ENCODE measurements around the gene NLGN1. TPM values are rescaled to one million over a fixed set of nuclear protein-coding genes. Genes with fewer than 3 reads are reported as not detected.

Gene NLGN1
- total RNA-seq, 4 donors from 2014 or later, result 2.2 to 5.8 (median 3.0) TPM

DNA sequence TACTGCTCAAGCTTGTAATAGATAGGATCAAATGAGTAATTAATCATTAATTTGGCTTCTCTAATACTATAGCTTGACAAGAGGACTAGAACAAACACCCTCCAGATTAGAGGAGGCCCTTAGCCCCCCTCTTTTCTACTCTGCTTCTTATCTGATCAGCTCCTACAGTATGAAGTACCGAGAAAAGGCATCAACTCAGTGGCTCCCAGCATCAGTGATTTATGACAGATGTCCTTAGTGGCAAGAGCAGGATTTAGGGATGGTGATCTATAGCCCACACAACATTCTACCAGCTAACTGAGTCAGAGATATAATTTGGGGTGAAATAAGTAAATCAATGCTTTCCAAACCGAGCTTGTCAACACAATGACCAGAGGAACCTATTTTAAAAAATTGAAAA lies 541.1 kb downstream of the NLGN1 start:
- no peak overlapping the region for H3K4me3 ChIP-seq
- H3K36me3 ChIP-seq, result no peaks in the 10 kb centered on the region
- no peaks in the 10 kb centered on the region for H3K27me3 ChIP-seq
- H3K4me1 ChIP-seq, result no peaks in the 10 kb centered on the region
- WGBS, result 60% methylated on average over 2 of the region's 2 CpGs
- H3K9me3 ChIP-seq, result no peaks in the 10 kb centered on the region
- H3K27ac ChIP-seq, result no peak overlapping the region
- DNase-seq (ENCODE audit: low spot score in 2 of 2), result no peak
- TF ChIP-seq POLR2AphosphoS5 (IDR thresholded peaks at IDR 0.05), result no peak
- no peak for TF ChIP-seq POLR2A (IDR thresholded peaks at IDR 0.05)
- no peak for TF ChIP-seq EP300 (IDR thresholded peaks at IDR 0.05)
- TF ChIP-seq, protein P1, sequence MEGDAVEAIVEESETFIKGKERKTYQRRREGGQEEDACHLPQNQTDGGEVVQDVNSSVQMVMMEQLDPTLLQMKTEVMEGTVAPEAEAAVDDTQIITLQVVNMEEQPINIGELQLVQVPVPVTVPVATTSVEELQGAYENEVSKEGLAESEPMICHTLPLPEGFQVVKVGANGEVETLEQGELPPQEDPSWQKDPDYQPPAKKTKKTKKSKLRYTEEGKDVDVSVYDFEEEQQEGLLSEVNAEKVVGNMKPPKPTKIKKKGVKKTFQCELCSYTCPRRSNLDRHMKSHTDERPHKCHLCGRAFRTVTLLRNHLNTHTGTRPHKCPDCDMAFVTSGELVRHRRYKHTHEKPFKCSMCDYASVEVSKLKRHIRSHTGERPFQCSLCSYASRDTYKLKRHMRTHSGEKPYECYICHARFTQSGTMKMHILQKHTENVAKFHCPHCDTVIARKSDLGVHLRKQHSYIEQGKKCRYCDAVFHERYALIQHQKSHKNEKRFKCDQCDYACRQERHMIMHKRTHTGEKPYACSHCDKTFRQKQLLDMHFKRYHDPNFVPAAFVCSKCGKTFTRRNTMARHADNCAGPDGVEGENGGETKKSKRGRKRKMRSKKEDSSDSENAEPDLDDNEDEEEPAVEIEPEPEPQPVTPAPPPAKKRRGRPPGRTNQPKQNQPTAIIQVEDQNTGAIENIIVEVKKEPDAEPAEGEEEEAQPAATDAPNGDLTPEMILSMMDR (IDR thresholded peaks at IDR 0.05), result no peak

DNA sequence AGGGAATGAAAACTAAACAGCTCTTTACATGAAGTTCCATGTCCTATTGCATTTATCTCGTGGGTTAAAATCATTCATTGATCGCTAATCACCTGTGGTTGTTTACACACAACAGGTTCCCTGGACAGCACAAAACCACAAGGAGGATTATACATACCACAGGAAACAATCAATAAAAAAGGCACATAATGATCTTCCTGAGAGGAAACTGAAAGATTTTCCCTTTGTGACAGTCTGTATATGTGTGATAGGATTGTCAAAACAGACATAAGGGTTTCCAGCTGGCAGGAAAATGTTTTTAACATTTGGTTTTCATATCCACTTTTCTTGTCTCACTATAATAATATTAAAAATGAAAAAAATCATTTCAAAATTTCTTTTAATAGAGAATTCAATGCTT lies 541.8 kb downstream of the NLGN1 start:
- no peaks in the 10 kb centered on the region for H3K9me3 ChIP-seq

DNA sequence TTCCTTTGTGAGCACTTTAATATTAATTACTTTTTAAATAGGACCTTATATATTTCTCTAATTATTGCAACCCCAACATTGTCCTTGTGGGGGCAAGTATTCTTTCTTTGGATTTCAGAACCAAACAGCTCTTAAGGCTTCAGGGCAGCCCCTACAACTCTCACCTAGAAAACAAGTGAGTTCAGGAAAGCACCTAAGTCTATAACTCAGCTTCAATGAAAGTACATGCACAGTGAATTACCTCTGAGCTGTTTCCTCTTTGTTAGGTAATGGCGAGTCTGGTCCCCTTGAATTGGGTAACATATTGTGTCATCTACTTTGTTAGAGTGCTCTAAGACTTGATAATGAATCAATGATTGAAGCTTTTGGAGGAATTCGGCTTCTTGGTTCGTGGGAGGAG lies 545.7 kb downstream of the NLGN1 start:
- 83% methylated on average over 3 of the region's 3 CpGs for WGBS
- Histone ChIP-seq H3K4me1 (no peaks in the 10 kb centered on the region), H3K36me3 (no peaks in the 10 kb centered on the region), H3K4me3 (no peak overlapping the region), H3K9me3 (no peaks in the 10 kb centered on the region), H3K27ac (no peak overlapping the region), H3K27me3 (no peaks in the 10 kb centered on the region)
- no peak for DNase-seq (ENCODE audit: low spot score in 2 of 2)
- TF ChIP-seq EP300 (IDR thresholded peaks at IDR 0.05) (no peak), POLR2A (IDR thresholded peaks at IDR 0.05) (no peak)

More for the DNA sequence above, 541.8 kb downstream of the NLGN1 start:
- Histone ChIP-seq H3K27me3 (no peaks in the 10 kb centered on the region), H3K4me3 (no peak overlapping the region), H3K4me1 (no peaks in the 10 kb centered on the region), H3K27ac (no peak overlapping the region), H3K36me3 (no peaks in the 10 kb centered on the region)
- TF ChIP-seq EP300 (IDR thresholded peaks at IDR 0.05), result no peak
- TF ChIP-seq, protein P1 (IDR thresholded peaks at IDR 0.05), result no peak
- no peak for TF ChIP-seq POLR2AphosphoS5 (IDR thresholded peaks at IDR 0.05)
- TF ChIP-seq POLR2A (IDR thresholded peaks at IDR 0.05), result no peak
- no peak for DNase-seq (ENCODE audit: low spot score in 2 of 2)
- WGBS, result 56% methylated on average over 2 of the region's 2 CpGs

DNA sequence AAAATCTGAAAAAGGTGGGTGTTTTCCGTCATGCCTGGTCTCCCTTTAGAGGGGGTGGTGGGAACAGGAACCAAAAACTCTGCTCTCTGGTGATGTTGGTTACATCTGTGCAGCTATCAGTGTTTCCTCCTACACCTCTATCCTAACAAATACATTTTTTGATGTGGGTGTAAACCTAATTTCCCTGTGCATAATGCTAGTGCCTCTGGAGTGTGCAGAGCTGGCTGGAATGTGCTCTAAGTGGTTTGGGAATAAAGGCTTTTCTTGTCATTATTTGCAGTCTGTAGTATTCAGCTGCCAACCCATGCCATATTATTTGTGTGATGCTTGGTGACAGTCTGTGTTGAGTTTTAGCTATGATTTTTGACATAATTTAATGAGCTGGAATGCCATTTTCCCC lies 547.6 kb downstream of the NLGN1 start:
- TF ChIP-seq POLR2A (IDR thresholded peaks at IDR 0.05) (no peak), POLR2AphosphoS5 (IDR thresholded peaks at IDR 0.05) (no peak), EP300 (IDR thresholded peaks at IDR 0.05) (no peak)
- TF ChIP-seq, protein P1 (IDR thresholded peaks at IDR 0.05), result no peak
- H3K36me3 ChIP-seq, result no peaks in the 10 kb centered on the region
- no peaks in the 10 kb centered on the region for H3K4me1 ChIP-seq
- no peak overlapping the region for H3K27ac ChIP-seq
- no peaks in the 10 kb centered on the region for H3K9me3 ChIP-seq
- DNase-seq (ENCODE audit: low spot score in 2 of 2), result no peak
- 75% methylated on average over 1 of the region's 1 CpG for WGBS
- H3K4me3 ChIP-seq, result no peak overlapping the region
- no peaks in the 10 kb centered on the region for H3K27me3 ChIP-seq

DNA sequence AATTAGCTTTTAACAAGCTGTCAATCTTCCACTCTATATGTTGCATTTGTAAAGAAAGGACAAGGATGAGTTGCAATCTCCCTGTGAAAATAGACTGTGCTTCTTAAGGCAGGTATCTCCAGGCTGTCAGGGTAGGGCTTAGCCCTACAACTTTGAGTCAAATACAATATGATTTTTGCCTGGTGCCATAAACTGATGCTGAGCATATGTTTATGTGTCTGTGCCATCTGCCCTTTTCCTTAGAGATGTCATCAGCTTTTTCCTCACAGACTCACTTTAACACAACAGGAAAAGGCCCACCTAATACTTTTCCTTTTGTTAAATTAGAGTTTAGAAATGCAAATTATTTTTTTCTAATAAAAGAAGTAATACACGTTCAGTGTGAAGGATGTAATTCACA lies 548.3 kb downstream of the NLGN1 start:
- Histone ChIP-seq H3K36me3 (no peaks in the 10 kb centered on the region), H3K4me1 (no peaks in the 10 kb centered on the region), H3K27me3 (no peaks in the 10 kb centered on the region), H3K27ac (no peak overlapping the region), H3K4me3 (no peak overlapping the region), H3K9me3 (no peaks in the 10 kb centered on the region)
- DNase-seq (ENCODE audit: low spot score in 2 of 2), result no peak
- WGBS, result 67% methylated on average over 1 of the region's 1 CpG
- TF ChIP-seq POLR2AphosphoS5 (IDR thresholded peaks at IDR 0.05), result no peak
- TF ChIP-seq EP300 (IDR thresholded peaks at IDR 0.05), result no peak
- no peak for TF ChIP-seq POLR2A (IDR thresholded peaks at IDR 0.05)
- TF ChIP-seq, protein P1 (IDR thresholded peaks at IDR 0.05), result no peak

DNA sequence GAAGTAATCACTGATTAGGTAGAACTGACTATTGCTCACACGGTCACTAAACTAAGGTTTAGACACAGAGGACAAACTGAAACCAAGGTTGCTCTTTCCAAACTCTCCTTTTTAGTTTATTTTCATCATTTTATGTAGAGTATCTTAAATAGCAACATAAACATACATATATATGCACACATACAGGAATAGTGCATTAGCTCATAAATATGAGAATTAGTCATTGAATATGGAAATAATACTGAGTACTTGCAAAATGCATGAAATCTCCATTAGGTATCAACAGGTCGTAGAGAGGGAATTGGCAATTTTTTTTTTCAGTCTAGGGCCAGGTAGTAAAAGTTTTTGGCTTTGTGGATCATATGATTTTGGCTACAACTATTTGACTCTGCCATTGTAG lies 557.1 kb downstream of the NLGN1 start:
- Histone ChIP-seq H3K9me3 (no peaks in the 10 kb centered on the region), H3K27me3 (no peaks in the 10 kb centered on the region), H3K4me1 (no peaks in the 10 kb centered on the region), H3K4me3 (no peak overlapping the region), H3K36me3 (no peaks in the 10 kb centered on the region), H3K27ac (no peak overlapping the region)
- no peak for DNase-seq (ENCODE audit: low spot score in 2 of 2)
- WGBS, result 79% methylated on average over 2 of the region's 2 CpGs
- TF ChIP-seq, protein P1 (IDR thresholded peaks at IDR 0.05), result no peak
- TF ChIP-seq POLR2A (IDR thresholded peaks at IDR 0.05) (no peak), POLR2AphosphoS5 (IDR thresholded peaks at IDR 0.05) (no peak), EP300 (IDR thresholded peaks at IDR 0.05) (no peak)

All from suprapubic skin (tissue), 4 donors.